Endometrium (tissue), 2 donors: Measurements from ENCODE around the gene ATRN.

ENCODE experiments used
- FAIRE-seq: peaks from 2 replicates; lab custom pipeline; 2012; peaks lifted over from hg19 to GRCh38; lab: Jason Lieb, UNC
- donor health status: control.
- donor health status: control.

Gene ATRN

GRCh38 chr20:3678198-3678597 is 207.4 kb downstream of the ATRN start:
- no peak for FAIRE-seq

- FAIRE-seq, result no peak
These were observed 208.3 kb downstream of the ATRN start for GRCh38 chr20:3678856-3679720.

- no peak for FAIRE-seq
These were observed 209.2 kb downstream of the ATRN start for GRCh38 chr20:3679749-3680700.

- no peak for FAIRE-seq
These were observed 210.0 kb downstream of the ATRN start for GRCh38 chr20:3680701-3681351.

GRCh38 chr20:3681352-3681930 is 210.6 kb downstream of the ATRN start:
- FAIRE-seq, result no peak

DNA sequence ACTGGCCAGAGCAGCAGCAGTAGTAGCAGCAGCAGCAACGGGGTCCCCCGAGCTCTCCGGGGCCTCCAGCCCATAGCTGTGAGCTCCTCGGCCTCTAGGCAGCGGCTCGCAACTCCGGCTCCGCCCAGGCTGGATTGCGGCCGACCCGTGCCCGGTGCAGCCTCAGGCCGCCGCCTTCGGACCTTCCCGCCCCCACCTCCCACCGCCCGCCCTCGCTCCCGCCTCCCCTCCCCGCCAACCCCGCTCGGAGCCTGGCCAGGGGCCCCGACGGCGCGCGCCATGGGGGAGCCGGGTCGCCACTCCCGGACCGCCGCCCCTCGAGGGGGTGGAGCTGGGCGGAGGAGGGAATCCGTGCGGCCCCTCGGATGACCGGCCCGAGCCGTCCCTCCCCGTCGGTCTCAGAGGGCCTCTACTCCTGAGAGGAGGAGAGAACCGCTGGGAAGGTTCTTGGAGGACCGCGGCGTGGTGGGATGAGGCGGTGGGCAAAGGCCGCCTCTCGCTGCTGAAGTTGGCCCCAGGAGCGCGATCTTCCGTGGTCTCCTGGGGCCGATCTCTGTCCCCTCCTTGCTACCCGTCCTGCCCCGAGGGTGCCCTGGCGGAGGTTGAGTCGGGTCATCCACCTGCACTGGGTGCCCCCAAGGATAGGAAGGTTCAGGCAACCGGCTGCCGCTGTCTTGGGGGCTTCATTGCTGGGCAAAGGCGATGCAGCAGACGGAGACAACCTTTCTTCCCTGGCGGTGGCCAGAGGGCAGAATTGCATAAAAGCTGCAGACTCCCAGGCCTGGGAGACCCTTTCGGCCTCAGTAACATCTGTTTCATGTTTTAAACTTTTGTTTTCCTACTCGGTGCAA is 211.3 kb downstream of the ATRN start, which contains the start of gene ADAM33:
ADAM33 (minus strand) TSS at position 80 of the 851 bp plus-strand sequence; CDS start at position 74, 6 bp downstream.
- FAIRE-seq, result peak; percentile 33

DNA sequence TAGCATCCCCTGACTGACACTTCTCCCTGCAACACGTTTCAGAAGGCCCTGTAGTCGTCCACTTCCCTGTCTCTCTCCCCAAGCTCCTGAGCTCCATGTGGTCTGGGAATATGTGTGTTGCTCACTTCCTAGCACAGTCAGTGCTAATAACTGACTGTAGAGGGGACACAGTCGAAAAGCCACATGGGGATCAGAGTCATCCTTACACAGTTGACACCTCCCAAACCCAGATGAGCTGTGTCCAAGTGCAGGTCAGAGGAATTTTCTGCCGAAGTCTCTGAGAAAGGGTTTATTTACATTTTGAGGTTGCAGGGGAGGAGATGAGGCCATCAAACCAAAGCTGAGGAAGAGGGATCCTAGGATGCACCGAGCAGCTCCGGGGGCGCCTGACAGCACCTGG is 214.5 kb downstream of the ATRN start:
- no peak for FAIRE-seq

GRCh38 chr20:3686421-3686820 is 215.6 kb downstream of the ATRN start:
- FAIRE-seq, result no peak

DNA sequence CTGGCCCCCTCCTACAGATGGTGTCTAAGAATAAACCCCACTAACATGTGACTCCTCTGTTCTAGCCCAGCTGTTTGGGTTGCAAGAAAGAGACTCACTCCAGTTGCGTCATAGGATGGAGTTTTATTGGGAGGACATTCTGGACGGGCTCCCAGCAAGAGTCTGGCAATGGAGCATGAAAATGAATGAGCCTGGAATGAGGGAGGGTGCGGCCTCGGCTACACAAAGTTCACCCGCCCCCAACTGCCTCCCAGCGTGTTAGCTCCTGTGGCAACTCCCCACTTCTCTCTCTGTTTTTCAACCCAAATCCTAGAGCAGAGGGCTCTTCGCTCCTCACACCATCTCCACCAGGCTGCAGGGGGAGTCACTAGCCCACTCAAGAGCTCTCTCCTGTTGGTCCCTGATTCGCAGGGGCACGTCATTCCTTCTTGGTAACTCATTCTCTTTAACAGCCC is 216.1 kb downstream of the ATRN start:
- peak; percentile 95 for FAIRE-seq

- FAIRE-seq, result peak; percentile 29
These were observed 216.8 kb downstream of the ATRN start for GRCh38 chr20:3687655-3688054.

DNA sequence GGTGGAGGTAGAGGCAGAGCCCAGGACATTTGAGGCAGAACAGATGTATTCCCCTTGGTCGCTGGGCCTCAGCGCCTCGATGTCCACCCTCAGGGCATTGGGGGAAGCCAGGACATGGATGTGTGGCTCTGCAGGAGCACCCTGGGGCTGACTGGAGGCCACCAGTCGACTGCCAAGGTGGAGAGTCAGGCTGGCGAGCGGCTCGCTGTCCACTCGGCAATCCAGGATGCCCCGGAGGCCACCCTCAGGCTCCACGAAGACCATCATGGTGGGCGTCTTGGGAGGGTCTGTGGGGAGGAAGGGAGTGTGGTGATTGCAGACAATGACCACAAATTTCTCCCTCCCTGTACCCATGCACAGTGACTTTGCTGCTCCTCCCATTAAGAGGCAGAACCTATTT is 219.2 kb downstream of the ATRN start:
- no peak for FAIRE-seq

DNA sequence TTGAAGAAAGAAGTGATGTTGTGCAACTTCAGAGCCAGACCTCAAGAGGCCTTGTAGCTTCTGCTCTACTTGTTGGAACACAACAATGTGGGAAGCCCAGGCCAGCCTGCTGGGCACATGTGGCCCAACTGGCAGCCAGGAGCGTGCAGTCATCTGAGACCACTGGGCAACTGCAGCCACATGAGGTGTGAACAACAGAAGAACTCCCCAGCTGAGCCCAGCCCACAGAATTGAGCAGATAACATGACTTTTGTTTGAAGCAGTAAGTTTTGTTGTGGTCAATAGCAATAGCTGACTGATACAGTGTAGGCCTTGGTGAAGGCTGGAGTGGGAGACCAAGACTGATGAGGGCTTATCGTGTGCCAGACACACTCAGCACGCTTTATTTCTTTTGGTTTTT is 219.6 kb downstream of the ATRN start:
- FAIRE-seq, result no peak

DNA sequence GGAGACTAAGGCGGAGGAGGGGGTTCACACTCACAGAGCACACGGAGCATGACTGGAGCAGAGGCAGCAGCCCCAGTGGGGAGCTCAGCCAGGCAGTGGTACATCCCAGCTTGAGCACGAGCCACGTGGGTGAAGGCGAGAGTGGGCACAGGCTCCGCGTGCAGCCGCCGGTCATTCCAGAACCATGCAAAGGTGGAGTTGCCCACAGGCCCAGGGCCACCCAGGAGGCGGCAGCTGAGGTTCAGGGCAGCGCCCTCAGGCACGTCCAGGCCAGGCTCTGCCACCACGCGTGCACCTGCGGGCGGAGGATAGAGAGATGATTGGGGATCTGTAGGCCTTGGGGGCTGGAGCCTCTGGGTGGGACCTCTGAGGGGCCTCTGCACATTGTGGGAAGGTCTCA is 220.5 kb downstream of the ATRN start:
- no peak for FAIRE-seq

DNA sequence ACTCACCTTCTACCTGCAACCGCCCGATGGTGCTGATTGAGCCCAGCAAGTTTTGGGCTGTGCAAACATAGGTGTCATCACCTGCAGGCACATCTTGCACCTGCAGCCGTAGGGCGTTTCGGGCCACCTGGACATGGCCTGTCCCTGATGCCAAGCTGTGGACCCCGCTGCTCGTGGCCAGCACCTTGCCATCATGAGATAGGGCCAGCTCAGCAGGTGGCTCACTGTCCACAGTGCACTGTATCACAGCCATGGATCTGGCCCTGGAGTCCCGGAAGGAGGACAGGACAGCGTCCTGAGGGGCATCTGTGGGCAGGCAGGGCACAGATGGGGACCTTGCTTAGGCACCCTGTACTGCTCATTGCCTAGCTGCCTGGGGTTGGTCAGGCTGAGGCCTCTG is 221.1 kb downstream of the ATRN start:
- FAIRE-seq, result no peak

DNA sequence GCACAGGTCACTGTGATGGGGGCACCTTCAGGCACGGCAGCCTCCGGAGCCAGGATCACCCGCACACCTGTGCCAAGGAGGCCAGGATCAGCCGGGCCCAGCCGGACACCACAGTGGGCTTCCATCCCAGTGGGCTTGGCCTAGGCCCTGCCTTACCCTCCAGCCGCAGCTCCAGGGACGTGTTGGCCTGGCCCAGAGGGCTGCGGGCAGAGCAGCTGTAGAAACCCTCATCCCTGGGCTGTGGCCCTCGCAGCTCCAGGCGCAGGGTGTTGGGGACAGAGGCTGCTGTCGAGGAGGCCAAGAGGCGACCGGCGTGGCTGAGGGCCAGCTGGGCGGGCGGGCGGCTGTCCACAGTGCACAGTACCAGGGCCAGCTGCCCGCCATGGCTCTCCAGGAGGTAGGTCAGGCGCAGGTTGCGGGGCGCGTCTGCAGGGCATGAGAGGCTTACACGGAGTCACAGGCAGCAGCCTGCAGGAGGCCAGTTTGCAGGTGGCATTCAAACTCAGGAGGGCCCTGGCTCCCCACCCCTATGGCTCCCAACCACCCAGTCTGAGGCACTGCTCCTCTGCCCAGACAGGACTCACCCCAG is 222.0 kb downstream of the ATRN start:
- FAIRE-seq, result no peak

- FAIRE-seq, result no peak
These were observed 222.6 kb downstream of the ATRN start for GRCh38 chr20:3693376-3693775.

DNA sequence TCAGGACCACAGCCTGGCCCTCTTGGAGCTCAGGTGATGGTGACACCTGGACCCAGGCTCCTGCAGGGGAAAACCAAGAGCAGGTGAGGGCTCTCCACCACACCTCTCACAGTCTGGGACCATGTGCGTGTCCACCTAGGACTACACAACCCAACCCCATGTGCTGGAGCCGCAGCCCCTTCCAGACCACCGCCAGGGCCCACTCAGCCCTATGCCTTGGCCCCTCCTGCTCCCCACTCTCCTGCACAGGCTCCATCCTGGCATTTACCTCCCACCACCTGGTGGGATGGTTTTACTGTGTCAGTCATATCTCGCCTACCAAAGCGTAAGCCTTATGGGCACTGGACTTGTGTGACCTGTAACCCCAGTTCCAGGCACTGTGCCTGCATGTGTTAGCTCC is 224.0 kb downstream of the ATRN start:
- no peak for FAIRE-seq

DNA sequence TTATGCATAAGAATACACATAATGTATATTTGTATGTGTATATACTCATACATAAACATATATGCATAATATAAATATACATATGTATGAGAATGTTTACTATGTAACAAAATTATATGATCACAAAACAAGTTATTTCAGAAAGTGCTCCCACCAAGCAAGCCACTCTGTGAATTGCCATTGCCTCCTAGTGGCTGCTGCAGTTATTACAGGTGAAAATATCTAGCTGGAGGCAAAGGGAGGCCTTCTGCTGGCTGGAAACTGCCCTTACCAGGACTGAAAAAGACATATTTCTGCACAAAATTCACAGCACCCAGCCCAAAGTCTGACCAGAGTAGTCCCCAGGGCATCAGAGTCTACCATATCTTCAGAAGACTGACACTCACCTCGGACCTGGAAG is 225.4 kb downstream of the ATRN start:
- no peak for FAIRE-seq

GRCh38 chr20:3696745-3697587 is 226.1 kb downstream of the ATRN start:
- no peak for FAIRE-seq
